Measurements from ENCODE around the gene FAF2.

DNA sequence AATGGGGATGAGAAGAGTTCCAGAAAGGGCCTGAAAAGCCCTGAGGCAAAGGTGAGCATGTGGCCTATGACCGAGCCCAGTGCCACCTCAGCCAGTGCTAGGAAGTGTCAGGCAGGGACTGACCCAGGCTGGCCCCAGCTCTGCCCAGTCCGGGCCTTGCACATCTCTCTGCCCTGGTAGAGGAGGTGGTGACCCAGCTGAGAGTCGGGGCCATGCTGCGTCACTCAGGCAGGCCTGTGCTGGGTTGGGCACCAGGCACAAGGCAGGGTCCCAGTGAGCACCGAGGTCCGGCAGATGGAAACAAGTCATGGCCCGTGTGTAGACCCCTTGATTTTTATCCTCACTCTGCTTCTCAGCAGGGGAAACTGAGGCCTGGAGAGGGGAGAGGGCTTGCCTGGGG lies 101.7 kb downstream of the FAF2 start:
- TF ChIP-seq RAD21 (conservative IDR thresholded peaks at IDR 0.05 in 1 of 2, IDR thresholded peaks at IDR 0.05 in 1 of 2) (no peak), HDAC2 (IDR thresholded peaks at IDR 0.05) (no peak), JUNB (IDR thresholded peaks at IDR 0.05) (no peak), MYC (IDR thresholded peaks at IDR 0.05; ENCODE audit: borderline replicate concordance, low read length) (no peak), NPAS2 (CRISPR knock-in tag; IDR thresholded peaks at IDR 0.05; ENCODE audit: borderline replicate concordance) (no peak), SMC3 (IDR thresholded peaks at IDR 0.05) (no peak), CEBPB (IDR thresholded peaks at IDR 0.05) (no peak), POLR2A (IDR thresholded peaks at IDR 0.05; ENCODE audit: low read length) (no peak), MAFK (IDR thresholded peaks at IDR 0.05; ENCODE audit: partially characterized antibody) (no peak), EP300 (IDR thresholded peaks at IDR 0.05) (no peak), GATA3 (IDR thresholded peaks at IDR 0.05; ENCODE audit: borderline replicate concordance) (no peak), KDM1A (IDR thresholded peaks at IDR 0.05; ENCODE audit: low read depth) (no peak)
- TF ChIP-seq, protein P1, sequence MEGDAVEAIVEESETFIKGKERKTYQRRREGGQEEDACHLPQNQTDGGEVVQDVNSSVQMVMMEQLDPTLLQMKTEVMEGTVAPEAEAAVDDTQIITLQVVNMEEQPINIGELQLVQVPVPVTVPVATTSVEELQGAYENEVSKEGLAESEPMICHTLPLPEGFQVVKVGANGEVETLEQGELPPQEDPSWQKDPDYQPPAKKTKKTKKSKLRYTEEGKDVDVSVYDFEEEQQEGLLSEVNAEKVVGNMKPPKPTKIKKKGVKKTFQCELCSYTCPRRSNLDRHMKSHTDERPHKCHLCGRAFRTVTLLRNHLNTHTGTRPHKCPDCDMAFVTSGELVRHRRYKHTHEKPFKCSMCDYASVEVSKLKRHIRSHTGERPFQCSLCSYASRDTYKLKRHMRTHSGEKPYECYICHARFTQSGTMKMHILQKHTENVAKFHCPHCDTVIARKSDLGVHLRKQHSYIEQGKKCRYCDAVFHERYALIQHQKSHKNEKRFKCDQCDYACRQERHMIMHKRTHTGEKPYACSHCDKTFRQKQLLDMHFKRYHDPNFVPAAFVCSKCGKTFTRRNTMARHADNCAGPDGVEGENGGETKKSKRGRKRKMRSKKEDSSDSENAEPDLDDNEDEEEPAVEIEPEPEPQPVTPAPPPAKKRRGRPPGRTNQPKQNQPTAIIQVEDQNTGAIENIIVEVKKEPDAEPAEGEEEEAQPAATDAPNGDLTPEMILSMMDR (IDR thresholded peaks at IDR 0.05): no peak
- TF ChIP-seq, protein P2, sequence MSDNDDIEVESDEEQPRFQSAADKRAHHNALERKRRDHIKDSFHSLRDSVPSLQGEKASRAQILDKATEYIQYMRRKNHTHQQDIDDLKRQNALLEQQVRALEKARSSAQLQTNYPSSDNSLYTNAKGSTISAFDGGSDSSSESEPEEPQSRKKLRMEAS (IDR thresholded peaks at IDR 0.05): no peak
